Bronchial epithelial cell (primary cell): ENCODE results near the gene GPRIN1. TPM values are rescaled to one million over a fixed set of nuclear protein-coding genes. Genes with fewer than 3 reads are reported as not detected.

Experiments used
- DNase-seq: peaks from one replicate; pipeline ENCODE4 v3.0.0-alpha.2; 2010; ENCODE audit warnings: low read depth
- FAIRE-seq: peaks from 2 replicates; lab custom pipeline; 2011; peaks lifted over from hg19 to GRCh38; lab: Jason Lieb, UNC
- H3K27me3 ChIP-seq: 2 replicates; pipeline ENCODE4 v1.5.1; 2011; ENCODE audit warnings: low read length; ENCODE audit not compliant: control insufficient read depth, insufficient read depth
- H3K36me3 ChIP-seq: 2 replicates; pipeline ENCODE4 v1.5.1; 2011; ENCODE audit warnings: low read length; ENCODE audit not compliant: control insufficient read depth, insufficient read depth
- H3K4me3 ChIP-seq: 2 replicates; pipeline ENCODE4 v1.5.1; 2011; ENCODE audit warnings: mild to moderate bottlenecking, low read depth, low read length, control low read depth
- total RNA-seq: library from RNA; depleted of rRNA; stranded (reverse); fragments of >200 nt; gene quantifications from 2 replicates; pipeline ENCODE4 v1.2.1, GENCODE V29; 2014
- TF ChIP-seq, protein P1 (sequence below): IDR thresholded peaks from 2 replicates; pipeline ENCODE4 v1.5.1; 2011; ENCODE audit warnings: mild to moderate bottlenecking, moderate library complexity, low read length, control low read depth, inconsistent platforms; ENCODE audit not compliant: insufficient read depth, severe bottlenecking

The GPRIN1 gene
- total RNA-seq, 1 donor from 2014 or later = 1.6 TPM

DNA sequence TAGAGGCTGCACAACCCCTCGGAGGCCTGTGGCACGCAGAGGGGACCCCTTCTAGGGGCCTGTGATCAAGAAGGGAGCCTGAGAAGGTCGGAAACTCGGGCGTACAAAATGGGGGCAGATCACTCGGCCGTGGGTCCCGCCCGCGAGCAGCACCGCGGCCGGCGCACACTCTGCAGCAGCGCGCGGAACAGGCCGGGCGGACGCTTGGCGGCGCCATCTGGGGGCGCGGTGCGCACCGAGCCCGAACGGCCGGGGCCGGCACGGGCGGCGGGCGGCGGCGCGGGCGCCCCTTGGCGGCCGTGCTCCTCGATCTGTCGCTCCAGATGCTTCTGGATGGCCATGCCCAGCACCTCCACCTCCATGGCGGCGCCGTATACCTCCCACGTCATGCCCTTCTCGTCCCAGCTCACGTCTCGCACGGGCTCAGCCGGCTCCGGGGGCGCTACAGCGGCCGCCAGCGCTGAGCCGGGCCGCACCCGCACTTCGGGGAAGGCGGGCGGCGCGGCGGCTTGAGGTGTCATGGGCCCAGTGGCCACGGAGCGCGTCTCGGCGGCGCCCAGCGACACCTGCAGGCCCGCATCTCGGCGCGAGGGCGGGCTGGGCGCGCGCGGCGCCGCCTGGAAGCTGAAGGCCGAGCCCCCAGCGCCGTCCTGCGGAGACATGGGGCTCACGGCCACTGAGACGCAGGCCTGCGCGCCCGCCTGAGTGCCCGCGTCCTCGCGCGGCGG is 13.1 kb downstream of the GPRIN1 start:
- Histone ChIP-seq H3K4me3 (peak overlapping the region; percentile 35), H3K36me3 (no peaks in the 10 kb centered on the region), H3K27me3 (no peaks in the 10 kb centered on the region)
- TF ChIP-seq, protein P1, sequence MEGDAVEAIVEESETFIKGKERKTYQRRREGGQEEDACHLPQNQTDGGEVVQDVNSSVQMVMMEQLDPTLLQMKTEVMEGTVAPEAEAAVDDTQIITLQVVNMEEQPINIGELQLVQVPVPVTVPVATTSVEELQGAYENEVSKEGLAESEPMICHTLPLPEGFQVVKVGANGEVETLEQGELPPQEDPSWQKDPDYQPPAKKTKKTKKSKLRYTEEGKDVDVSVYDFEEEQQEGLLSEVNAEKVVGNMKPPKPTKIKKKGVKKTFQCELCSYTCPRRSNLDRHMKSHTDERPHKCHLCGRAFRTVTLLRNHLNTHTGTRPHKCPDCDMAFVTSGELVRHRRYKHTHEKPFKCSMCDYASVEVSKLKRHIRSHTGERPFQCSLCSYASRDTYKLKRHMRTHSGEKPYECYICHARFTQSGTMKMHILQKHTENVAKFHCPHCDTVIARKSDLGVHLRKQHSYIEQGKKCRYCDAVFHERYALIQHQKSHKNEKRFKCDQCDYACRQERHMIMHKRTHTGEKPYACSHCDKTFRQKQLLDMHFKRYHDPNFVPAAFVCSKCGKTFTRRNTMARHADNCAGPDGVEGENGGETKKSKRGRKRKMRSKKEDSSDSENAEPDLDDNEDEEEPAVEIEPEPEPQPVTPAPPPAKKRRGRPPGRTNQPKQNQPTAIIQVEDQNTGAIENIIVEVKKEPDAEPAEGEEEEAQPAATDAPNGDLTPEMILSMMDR = peak; percentile 28
- FAIRE-seq = no peak
- DNase-seq = peak; percentile 39

DNA sequence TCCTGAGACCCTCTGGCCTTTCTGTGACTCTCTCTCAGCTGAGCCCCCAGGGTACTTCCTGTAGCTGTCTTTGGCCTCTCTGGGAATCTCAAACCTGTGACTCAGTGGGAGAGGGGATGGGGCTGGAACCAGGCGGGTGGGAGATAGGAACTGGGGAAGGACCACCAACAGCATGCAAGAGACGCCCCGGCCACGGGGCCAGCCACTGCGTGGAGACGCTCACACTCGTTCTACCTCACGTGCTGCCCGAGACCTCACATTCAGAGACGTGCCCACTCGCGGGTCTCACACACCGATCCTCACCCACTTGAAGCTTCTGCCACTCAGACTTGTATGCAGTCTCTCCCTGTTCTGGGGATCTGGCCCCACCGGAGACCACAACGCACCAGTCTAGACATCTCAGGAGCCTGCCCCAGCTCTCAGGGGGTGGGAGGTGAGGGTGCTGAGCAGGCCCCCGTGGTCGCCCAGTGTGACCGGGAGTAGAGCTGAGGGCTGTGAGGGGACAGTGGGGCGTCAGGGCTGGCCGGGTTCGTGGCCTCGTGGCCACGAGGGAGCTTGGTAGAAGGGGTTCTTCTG is 13.8 kb downstream of the GPRIN1 start:
- Histone ChIP-seq H3K36me3 (no peaks in the 10 kb centered on the region), H3K27me3 (no peaks in the 10 kb centered on the region), H3K4me3 (no peak overlapping the region)
- DNase-seq (no peak), FAIRE-seq (no peak)
- TF ChIP-seq, protein P1 = no peak

DNA sequence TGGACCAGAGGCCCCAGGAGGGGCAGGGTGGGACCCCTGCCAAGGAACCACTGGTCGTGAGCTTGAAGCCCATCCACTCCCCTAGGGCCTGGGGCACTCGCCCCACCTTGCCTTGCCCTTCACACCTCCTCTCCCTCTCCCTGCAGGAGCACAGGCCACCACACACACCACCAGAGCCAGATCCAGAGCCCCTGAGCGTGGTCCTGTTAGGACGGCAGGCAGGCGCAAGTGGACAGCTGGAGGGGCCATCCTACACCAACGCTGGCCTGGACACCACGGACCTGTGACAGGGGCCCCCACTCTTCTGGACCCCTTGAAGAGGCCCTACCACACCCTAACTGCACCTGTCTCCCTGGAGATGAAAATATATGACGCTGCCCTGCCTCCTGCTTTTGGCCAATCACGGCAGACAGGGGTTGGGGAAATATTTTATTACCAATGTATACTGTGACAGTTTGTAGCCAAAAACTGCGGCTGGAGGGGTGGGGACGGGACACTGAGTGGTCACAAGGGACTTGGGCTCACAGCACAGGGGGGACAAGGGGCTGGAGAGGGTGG is 14.5 kb downstream of the GPRIN1 start:
- no peaks in the 10 kb centered on the region for H3K36me3 ChIP-seq
- no peaks in the 10 kb centered on the region for H3K27me3 ChIP-seq
- DNase-seq (no peak), FAIRE-seq (no peak)
- TF ChIP-seq, protein P1 = no peak
- H3K4me3 ChIP-seq = no peak overlapping the region

DNA sequence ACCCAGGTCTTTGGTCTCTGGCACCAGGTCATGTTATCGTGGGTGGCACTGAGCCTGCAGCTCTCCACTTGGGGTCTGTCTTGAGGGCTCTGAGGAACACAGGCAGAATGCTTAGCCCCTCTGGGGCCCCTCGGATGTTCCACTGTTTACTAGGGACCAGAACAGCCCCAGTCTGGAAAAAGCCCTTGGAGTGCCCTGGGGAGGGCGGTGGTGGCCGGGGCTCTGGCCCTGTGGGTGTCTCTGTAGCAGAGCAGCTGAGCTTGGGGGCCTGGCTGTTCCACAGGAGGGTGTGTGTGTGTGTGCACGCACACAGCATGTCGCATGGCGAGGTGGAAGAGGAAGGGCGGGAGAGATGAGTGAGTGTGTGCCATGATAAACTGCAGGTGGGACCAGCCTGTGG is 15.4 kb downstream of the GPRIN1 start:
- FAIRE-seq = no peak
- DNase-seq = no peak
- no peak overlapping the region for H3K4me3 ChIP-seq
- no peaks in the 10 kb centered on the region for H3K36me3 ChIP-seq
- H3K27me3 ChIP-seq = no peaks in the 10 kb centered on the region
- TF ChIP-seq, protein P1 = no peak

DNA sequence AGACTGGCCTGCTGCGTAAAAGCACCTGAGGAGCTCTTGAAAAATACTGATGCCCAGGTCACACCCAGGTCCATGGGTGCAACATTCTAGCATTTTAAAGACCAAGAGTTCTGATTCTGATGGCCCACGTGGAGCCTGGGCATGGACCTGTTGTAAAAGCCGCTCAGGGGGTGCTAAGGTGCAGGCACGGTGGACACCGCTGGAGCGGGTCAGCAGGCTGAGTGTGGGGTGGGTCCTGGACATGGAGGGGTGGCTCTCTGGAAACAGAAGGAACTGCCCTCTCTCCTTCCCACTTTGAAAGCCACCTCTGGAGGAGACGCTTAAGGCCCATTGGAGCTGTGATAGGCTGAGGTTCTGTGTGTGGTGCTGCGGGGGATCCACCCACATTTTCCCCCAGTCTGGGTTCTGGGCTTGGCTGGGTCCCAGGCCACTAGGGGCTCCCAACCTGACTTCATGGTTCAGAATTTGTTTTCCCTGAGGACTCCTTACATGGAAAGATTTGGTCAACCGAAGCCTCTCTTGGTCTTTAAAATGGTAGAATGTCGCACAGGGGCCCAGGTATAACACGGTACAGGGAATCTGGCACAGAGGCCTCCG is 16.6 kb downstream of the GPRIN1 start:
- FAIRE-seq (no peak), DNase-seq (no peak)
- Histone ChIP-seq H3K4me3 (no peak overlapping the region), H3K36me3 (no peaks in the 10 kb centered on the region), H3K27me3 (no peaks in the 10 kb centered on the region)
- TF ChIP-seq, protein P1 = no peak
